ENCODE measurements around the gene LINGO3. TPM values are rescaled to one million over a fixed set of nuclear protein-coding genes. Genes with fewer than 3 reads are reported as not detected.
A peak's percentile ranks its signal among the peaks of the same experiment; 100 is the strongest.

LINGO3 gene
- total and polyA plus RNA-seq, 5 donors from 2014 or later: 0.22 to 5.3 (median 3.5) TPM

DNA sequence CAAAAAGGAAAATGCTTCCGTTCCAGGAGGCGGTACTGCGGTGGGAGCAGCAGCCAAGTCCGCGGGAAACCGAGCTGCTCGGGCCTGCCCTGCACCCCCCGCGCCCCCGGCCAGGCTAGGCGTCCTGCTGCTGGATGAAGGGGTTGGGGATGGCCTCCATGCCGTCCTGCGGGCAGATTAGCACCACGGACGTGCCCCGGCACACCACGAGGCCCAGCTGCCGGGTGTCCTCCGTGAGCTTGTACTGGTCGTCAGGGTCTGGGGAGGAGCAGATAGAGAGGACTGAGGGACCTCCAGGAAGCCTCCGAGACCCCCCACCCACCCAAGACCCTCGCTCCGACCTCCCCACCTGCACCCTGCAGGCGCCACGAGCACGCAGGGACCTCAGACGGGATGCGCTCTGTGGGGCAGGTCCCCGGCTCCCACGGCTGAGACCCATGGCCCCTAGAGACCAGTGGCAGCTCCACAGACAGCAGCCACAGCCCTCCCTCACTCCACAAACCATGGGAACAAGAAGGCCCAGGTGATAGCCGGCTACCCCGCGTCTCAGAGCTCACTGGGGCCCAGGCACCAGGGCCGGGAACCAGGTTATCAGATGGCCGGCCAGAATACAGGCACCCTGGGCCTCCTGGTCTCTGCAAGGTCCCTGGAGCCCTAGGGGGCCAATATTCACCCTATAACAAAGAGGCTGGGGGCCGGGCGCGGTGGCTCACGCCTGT, 13.8 kb upstream of the LINGO3 start:
- ATAC-seq (ENCODE audit: low read depth in 2 of 2): no peak
- Mint-ChIP-seq H3K9me3 (peaks cover 0 to 4% (median 0%) of the 10 kb centered on the region in 7 donors), H3K4me1 (peaks cover 0 to 15% (median 7%) of the 10 kb centered on the region in 4 donors), H3K27ac (no peak overlapping the region), H3K27me3 (no peaks in the 10 kb centered on the region), H3K4me3 (no peak overlapping the region), H3K36me3 (peaks cover 9% of the 10 kb centered on the region)
- Histone ChIP-seq H3K27me3 (ENCODE audit: control insufficient read depth, insufficient read depth, low read length) (no peaks in the 10 kb centered on the region), H3K9me3 (ENCODE audit: control insufficient read depth in 2 of 2, low read length in 2 of 2) (no peaks in the 10 kb centered on the region), H3K27ac (ENCODE audit: insufficient read depth, low read length, poor library complexity, severe bottlenecking) (no peak overlapping the region), H3K4me3 (ENCODE audit: low read depth, low read length) (no peak overlapping the region), H3K36me3 (ENCODE audit: control insufficient read depth, insufficient read depth, low read length) (peaks cover 8% of the 10 kb centered on the region), H3K4me1 (ENCODE audit: control insufficient read depth, insufficient read depth, low read length, poor library complexity, severe bottlenecking) (no peaks in the 10 kb centered on the region)
- DNase-seq: no peak

DNA sequence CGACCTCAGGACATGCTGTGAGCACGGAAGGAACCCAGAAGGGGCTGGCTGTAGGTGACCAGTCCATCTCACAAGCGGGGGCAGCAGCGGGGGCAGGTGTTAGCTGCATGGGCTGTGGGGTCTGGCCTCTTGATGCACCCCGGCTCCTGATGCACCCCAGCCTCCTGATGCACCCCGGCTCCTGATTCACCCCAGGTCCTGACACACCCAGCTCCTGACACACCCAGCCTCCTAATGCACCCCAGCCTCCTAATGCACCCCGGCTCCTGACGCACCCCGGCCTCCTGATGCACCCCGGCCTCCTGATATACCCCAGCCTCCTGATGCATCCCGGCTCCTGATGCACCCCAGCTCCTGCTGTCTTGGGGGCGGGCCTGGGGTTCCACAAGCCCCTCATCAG, 13.0 kb upstream of the LINGO3 start:
- Mint-ChIP-seq H3K27me3 (no peaks in the 10 kb centered on the region), H3K36me3 (peaks cover 7% of the 10 kb centered on the region), H3K4me1 (peaks cover 0 to 8% (median 3%) of the 10 kb centered on the region in 4 donors), H3K9me3 (peaks cover 0 to 4% (median 0%) of the 10 kb centered on the region in 7 donors), H3K4me3 (no peak overlapping the region), H3K27ac (no peak overlapping the region)
- ATAC-seq (ENCODE audit: low read depth in 2 of 2) (no peak), DNase-seq (no peak)
- H3K9me3 ChIP-seq (ENCODE audit: control insufficient read depth in 2 of 2, low read length in 2 of 2): no peaks in the 10 kb centered on the region
- no peak overlapping the region for H3K4me3 ChIP-seq (ENCODE audit: low read depth, low read length)
- no peaks in the 10 kb centered on the region for H3K4me1 ChIP-seq (ENCODE audit: control insufficient read depth, insufficient read depth, low read length, poor library complexity, severe bottlenecking)
- no peak overlapping the region for H3K27ac ChIP-seq (ENCODE audit: insufficient read depth, low read length, poor library complexity, severe bottlenecking)
- peaks cover 8% of the 10 kb centered on the region for H3K36me3 ChIP-seq (ENCODE audit: control insufficient read depth, insufficient read depth, low read length)
- no peaks in the 10 kb centered on the region for H3K27me3 ChIP-seq (ENCODE audit: control insufficient read depth, insufficient read depth, low read length)

DNA sequence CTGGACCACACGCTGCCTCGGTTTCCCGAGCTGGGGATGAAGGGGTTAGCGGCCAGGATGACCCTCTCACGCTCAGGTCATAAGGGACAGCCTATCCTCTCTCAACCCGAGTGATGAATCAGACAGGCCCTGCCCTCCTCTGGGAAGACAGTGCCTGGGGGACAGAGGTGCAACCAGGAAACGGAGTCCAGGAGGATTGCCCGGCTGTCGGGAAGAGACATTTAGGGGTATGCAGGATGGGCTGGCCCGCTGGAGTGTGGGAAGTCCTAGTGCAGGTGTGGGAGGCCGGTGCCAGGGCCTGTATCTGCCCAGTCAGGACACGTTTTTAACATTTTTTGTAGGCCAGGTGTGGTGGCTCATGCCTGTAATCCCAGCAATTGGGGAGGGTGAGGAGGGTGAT, 12.1 kb upstream of the LINGO3 start:
- H3K4me1 Mint-ChIP-seq: peaks cover 0 to 5% (median 0%) of the 10 kb centered on the region in 4 donors
- H3K27me3 ChIP-seq (ENCODE audit: control insufficient read depth, insufficient read depth, low read length): no peaks in the 10 kb centered on the region
- no peak overlapping the region for H3K4me3 Mint-ChIP-seq
- ATAC-seq (ENCODE audit: low read depth in 2 of 2) (no peak), DNase-seq (no peak)
- H3K27ac Mint-ChIP-seq: no peak overlapping the region
- H3K4me3 ChIP-seq (ENCODE audit: low read depth, low read length): no peak overlapping the region
- H3K9me3 Mint-ChIP-seq: peaks cover under 1 to 8% (median 4%) of the 10 kb centered on the region in 7 donors
- H3K36me3 Mint-ChIP-seq: peaks cover 3% of the 10 kb centered on the region
- no peaks in the 10 kb centered on the region for H3K4me1 ChIP-seq (ENCODE audit: control insufficient read depth, insufficient read depth, low read length, poor library complexity, severe bottlenecking)
- H3K9me3 ChIP-seq (ENCODE audit: control insufficient read depth in 2 of 2, low read length in 2 of 2): peaks cover 6 to 8% of the 10 kb centered on the region in 2 experiments
- no peak overlapping the region for H3K27ac ChIP-seq (ENCODE audit: insufficient read depth, low read length, poor library complexity, severe bottlenecking)
- H3K27me3 Mint-ChIP-seq: peaks cover 1% of the 10 kb centered on the region
- H3K36me3 ChIP-seq (ENCODE audit: control insufficient read depth, insufficient read depth, low read length): peaks cover 8% of the 10 kb centered on the region

DNA sequence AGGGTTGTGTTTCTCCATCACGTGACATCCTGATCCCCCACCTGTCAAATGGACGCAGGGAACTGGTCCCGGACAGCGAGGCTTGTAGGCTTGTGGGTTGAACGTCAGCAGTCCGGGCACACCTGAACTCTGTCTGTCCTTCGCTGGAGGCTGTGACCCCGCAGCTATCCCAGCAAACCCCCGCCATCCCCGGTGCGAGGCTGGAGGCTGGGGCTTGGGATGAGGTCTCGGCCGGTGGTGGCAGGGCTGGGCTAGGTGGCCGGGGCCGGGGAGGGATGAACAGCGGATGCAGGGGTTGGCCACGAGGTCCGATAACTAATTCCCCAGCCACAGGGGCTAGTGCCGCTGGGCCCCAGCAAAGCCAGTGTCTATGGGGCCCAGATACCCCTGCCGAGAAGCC, 11.6 kb upstream of the LINGO3 start:
- Mint-ChIP-seq H3K27ac (no peak overlapping the region), H3K36me3 (peaks cover 6% of the 10 kb centered on the region), H3K4me1 (peaks cover 0 to 5% (median 0%) of the 10 kb centered on the region in 4 donors), H3K9me3 (peaks cover 4 to 12% (median 7%) of the 10 kb centered on the region in 7 donors), H3K27me3 (peaks cover 6% of the 10 kb centered on the region), H3K4me3 (no peak overlapping the region)
- Histone ChIP-seq H3K9me3 (ENCODE audit: control insufficient read depth in 2 of 2, low read length in 2 of 2) (peaks cover 9 to 13% of the 10 kb centered on the region in 2 experiments), H3K27ac (ENCODE audit: insufficient read depth, low read length, poor library complexity, severe bottlenecking) (no peak overlapping the region), H3K4me1 (ENCODE audit: control insufficient read depth, insufficient read depth, low read length, poor library complexity, severe bottlenecking) (no peaks in the 10 kb centered on the region), H3K36me3 (ENCODE audit: control insufficient read depth, insufficient read depth, low read length) (peaks cover 5% of the 10 kb centered on the region), H3K27me3 (ENCODE audit: control insufficient read depth, insufficient read depth, low read length) (peaks cover 3% of the 10 kb centered on the region), H3K4me3 (ENCODE audit: low read depth, low read length) (no peak overlapping the region)
- no peak for ATAC-seq (ENCODE audit: low read depth in 2 of 2)
- no peak for DNase-seq

DNA sequence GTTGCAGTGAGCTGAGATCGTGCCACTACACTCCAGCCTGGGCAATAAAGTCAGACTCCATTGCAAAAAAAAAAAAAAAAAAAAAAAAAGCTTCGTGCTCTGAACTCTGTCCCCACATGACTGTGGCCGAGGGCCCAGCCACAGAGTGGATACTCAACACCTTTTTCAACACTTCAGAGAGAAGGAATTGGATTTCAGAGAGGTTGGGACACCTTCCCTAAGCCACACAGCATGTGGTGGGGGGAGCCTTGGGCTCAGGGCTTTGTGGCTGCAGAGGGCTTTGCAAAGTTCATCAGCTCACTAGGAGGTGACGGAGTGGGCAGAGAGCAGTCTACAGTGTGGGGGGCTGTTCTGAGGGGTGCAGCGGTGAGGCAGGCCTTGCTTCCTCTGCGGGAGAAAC, 11.0 kb upstream of the LINGO3 start:
- Histone ChIP-seq H3K4me3 (ENCODE audit: low read depth, low read length) (no peak overlapping the region), H3K27ac (ENCODE audit: insufficient read depth, low read length, poor library complexity, severe bottlenecking) (no peak overlapping the region), H3K4me1 (ENCODE audit: control insufficient read depth, insufficient read depth, low read length, poor library complexity, severe bottlenecking) (no peaks in the 10 kb centered on the region), H3K27me3 (ENCODE audit: control insufficient read depth, insufficient read depth, low read length) (peaks cover 7% of the 10 kb centered on the region), H3K9me3 (ENCODE audit: control insufficient read depth in 2 of 2, low read length in 2 of 2) (peaks cover 9 to 15% of the 10 kb centered on the region in 2 experiments), H3K36me3 (ENCODE audit: control insufficient read depth, insufficient read depth, low read length) (peaks cover 3% of the 10 kb centered on the region)
- Mint-ChIP-seq H3K27ac (no peak overlapping the region), H3K36me3 (peaks cover 4% of the 10 kb centered on the region), H3K9me3 (peaks cover 4 to 15% (median 7%) of the 10 kb centered on the region in 7 donors), H3K4me3 (peak overlapping the region in 1 of 4 donors; percentile 13), H3K4me1 (peaks cover 0 to 5% (median 0%) of the 10 kb centered on the region in 4 donors), H3K27me3 (peaks cover 13% of the 10 kb centered on the region)
- ATAC-seq (ENCODE audit: low read depth in 2 of 2) (no peak), DNase-seq (no peak)

DNA sequence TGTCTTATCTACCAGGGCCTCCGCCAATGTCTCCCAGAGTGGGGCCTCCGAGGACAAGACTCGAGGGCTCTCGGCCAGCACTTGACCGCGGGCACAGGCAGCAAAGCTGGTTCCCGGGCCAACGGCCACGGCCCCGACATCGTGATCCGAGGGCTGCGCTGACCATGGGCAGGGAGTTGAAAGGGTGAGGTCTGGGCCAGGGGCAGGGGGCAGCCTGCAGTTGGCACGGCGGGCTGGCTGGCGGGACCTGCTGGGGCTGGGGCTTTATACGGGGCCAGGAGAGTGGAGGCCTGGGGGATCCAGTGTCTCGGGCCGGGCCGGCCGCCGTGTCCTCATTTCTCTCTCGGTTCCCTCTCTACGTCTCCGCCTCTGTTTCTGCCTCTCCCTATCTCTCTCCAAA, 9.8 kb upstream of the LINGO3 start:
- Histone ChIP-seq H3K4me1 (ENCODE audit: control insufficient read depth, insufficient read depth, low read length, poor library complexity, severe bottlenecking) (no peaks in the 10 kb centered on the region), H3K36me3 (ENCODE audit: control insufficient read depth, insufficient read depth, low read length) (peaks cover 3% of the 10 kb centered on the region), H3K9me3 (ENCODE audit: control insufficient read depth in 2 of 2, low read length in 2 of 2) (peaks cover 9 to 15% of the 10 kb centered on the region in 2 experiments), H3K4me3 (ENCODE audit: low read depth, low read length) (no peak overlapping the region), H3K27ac (ENCODE audit: insufficient read depth, low read length, poor library complexity, severe bottlenecking) (no peak overlapping the region), H3K27me3 (ENCODE audit: control insufficient read depth, insufficient read depth, low read length) (peaks cover 7% of the 10 kb centered on the region)
- Mint-ChIP-seq H3K36me3 (peaks cover 4% of the 10 kb centered on the region), H3K4me1 (peaks cover 0 to 5% (median 0%) of the 10 kb centered on the region in 4 donors), H3K9me3 (peaks cover 4 to 15% (median 7%) of the 10 kb centered on the region in 7 donors), H3K4me3 (no peak overlapping the region), H3K27ac (no peak overlapping the region), H3K27me3 (peaks cover 24% of the 10 kb centered on the region)
- ATAC-seq (ENCODE audit: low read depth in 2 of 2) (no peak), DNase-seq (no peak)

DNA sequence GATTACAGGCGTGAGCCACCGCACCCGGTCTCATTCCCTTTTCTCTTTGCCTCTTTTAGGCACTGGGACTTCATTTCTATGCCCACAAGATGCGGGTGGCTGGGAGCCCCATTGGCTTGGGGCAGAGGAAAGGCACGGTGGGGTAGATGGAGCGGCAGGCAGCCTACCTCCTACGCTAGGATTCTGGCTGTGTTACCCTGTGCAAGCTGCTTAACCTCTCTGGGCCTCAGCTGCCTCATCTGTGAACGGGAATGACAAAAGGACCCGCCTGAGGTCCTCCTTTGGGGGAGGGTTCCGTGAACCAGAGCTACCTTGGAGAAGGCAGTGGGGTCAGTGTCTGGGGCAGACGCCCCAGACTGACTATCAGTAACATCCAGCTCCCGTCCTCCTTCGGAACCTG, 9.3 kb upstream of the LINGO3 start:
- Histone ChIP-seq H3K4me1 (ENCODE audit: control insufficient read depth, insufficient read depth, low read length, poor library complexity, severe bottlenecking) (no peaks in the 10 kb centered on the region), H3K27ac (ENCODE audit: insufficient read depth, low read length, poor library complexity, severe bottlenecking) (no peak overlapping the region), H3K4me3 (ENCODE audit: low read depth, low read length) (no peak overlapping the region), H3K9me3 (ENCODE audit: control insufficient read depth in 2 of 2, low read length in 2 of 2) (peaks cover 9 to 15% of the 10 kb centered on the region in 2 experiments), H3K36me3 (ENCODE audit: control insufficient read depth, insufficient read depth, low read length) (peaks cover 3% of the 10 kb centered on the region), H3K27me3 (ENCODE audit: control insufficient read depth, insufficient read depth, low read length) (peaks cover 7% of the 10 kb centered on the region)
- Mint-ChIP-seq H3K4me1 (peaks cover 0 to 5% (median 0%) of the 10 kb centered on the region in 4 donors), H3K9me3 (peaks cover 4 to 15% (median 7%) of the 10 kb centered on the region in 7 donors), H3K4me3 (no peak overlapping the region), H3K27ac (no peak overlapping the region), H3K27me3 (peaks cover 26% of the 10 kb centered on the region), H3K36me3 (peaks cover 4% of the 10 kb centered on the region)
- ATAC-seq (ENCODE audit: low read depth in 2 of 2): no peak
- no peak for DNase-seq

All from CD4-positive, CD25-positive, alpha-beta regulatory T cell (primary cell).